ENCODE data around the gene NDNF.

DNA sequence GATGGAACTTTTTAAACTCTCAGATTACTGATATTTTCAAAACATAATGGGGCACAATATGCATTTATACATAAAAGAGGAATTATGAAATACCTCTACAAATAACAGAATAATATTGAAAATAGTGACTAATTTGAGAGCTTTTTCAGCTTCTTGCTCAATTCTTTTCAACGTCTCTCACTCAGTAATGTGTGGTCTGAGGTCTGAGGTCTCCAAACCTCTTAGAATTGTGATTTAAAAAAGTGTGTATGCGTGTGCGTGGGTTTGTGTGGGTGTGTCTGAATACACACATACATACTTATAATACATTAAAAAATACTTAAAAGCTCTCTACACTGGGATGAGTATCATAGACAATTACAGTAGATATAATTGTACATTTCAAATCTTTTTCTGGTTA is 7.9 kb downstream of the NDNF start:
- TF ChIP-seq GATA2 (IDR thresholded peaks at IDR 0.05; ENCODE audit: low read depth, low read length) = no peak
- TF ChIP-seq GATA3 (IDR thresholded peaks at IDR 0.05; ENCODE audit: low read depth, low read length) = no peak

Data from SH-SY5Y (cell line).